HUES64 (cell line): Measurements from ENCODE around the gene SORD. TPM values are rescaled to one million over a fixed set of nuclear protein-coding genes. Genes with fewer than 3 reads are reported as not detected.
"Not testable (repeated sequence)": the region's sequence is repeated elsewhere in the genome, so short reads cannot be mapped to it uniquely, and the experiment has no call there.

ENCODE experiments used
- H3K27ac ChIP-seq: 2 replicates; pipeline ENCODE4 v1.7.0; 2013; ENCODE audit warnings: low read depth, low read length, inconsistent platforms
- H3K27me3 ChIP-seq: 2 replicates; pipeline ENCODE4 v1.6.1; 2013; ENCODE audit warnings: mild to moderate bottlenecking, low read length; ENCODE audit not compliant: insufficient read depth
- H3K36me3 ChIP-seq: 2 replicates; pipeline ENCODE4 v1.6.1; 2013; ENCODE audit warnings: mild to moderate bottlenecking, low read length; ENCODE audit not compliant: insufficient read depth
- H3K4me1 ChIP-seq: 2 replicates; pipeline ENCODE4 v1.6.1; 2013; ENCODE audit warnings: mild to moderate bottlenecking, low read length, moderate library complexity; ENCODE audit not compliant: insufficient read depth
- H3K4me3 ChIP-seq: 2 replicates; pipeline ENCODE4 v1.5.1; 2013; ENCODE audit warnings: mild to moderate bottlenecking, low read length, moderate library complexity
- H3K9ac ChIP-seq: 2 replicates; pipeline ENCODE4 v1.6.1; 2013; ENCODE audit warnings: mild to moderate bottlenecking, low read depth, low read length
- H3K9me3 ChIP-seq: 2 replicates; pipeline ENCODE4 v1.6.1; 2013; ENCODE audit warnings: low read depth, low read length; ENCODE audit not compliant: insufficient read depth
- WGBS: fragments of 150-250, 120-280 bp; methylation state at CpG from one replicate; pipeline ENCODE4 v1.1.7; 2013; ENCODE audit warnings: missing lambda C conversion rate; 5-methylcytosine and 5-hydroxymethylcytosine counted together
- polyA plus RNA-seq, 2 experiments: library from polyadenylated mRNA; stranded (reverse); fragments of 50-300 nt; gene quantifications; one replicate each; pipeline ENCODE4 v1.2.3, GENCODE V29; 2013

Gene SORD
- polyA plus RNA-seq (2013, experiment 1 of 2) = 48.1 TPM
- 41.2 TPM for polyA plus RNA-seq (2013, experiment 2 of 2)

DNA sequence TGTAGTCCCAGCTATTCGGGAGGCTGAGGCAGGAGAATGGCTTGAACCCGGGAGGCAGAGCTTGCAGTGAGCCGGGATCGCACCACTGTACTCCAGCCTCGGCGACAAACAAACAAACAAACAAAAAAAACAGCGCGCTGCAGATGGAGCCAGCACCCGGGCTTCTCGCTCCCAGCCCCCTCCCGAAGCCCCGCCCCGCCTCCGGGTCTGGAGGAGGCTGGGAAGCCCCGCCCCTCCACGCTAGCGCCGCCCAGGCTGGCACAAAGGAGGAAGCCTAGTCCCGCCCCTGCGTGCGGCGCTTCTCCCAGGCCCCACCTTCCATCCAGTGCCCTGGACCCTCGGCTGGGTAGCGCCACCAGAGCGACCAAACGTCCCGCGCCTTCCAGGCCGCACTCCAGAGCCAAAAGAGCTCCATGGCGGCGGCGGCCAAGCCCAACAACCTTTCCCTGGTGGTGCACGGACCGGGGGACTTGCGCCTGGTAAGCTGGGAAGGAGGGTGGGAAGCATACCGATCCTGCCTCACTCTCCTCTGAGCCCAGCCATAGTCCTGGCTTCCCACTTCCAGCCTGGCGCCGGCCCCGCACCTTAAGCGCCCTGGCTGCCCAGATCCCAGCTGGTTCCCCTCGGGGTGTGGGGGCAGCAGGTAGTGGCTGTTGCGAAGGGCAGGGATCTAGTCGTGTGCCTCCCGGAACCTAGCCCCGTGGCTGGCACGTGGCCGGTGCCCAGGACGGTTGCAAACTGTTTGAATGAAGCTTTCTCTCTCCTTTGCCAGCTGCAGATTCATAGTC lies at the start of gene SORD:
SORD (plus strand) TSS at position 325 of the 788 bp plus-strand sequence; CDS start at position 414, 89 bp downstream.
- peaks cover 13% of the 10 kb centered on the region; the same call in 1 of the 2 replicates for H3K36me3 ChIP-seq
- peaks cover 2% of the 10 kb centered on the region; the same call in 1 of the 2 replicates for H3K27me3 ChIP-seq
- H3K9ac ChIP-seq = peak within 1 kb of the TSS; percentile 90
- H3K9me3 ChIP-seq = no peaks in the 10 kb centered on the region
- peak within 1 kb of the TSS; percentile 84 for H3K4me3 ChIP-seq
- WGBS = under 1% methylated on average over 48 of the region's 48 CpGs
- H3K4me1 ChIP-seq = peaks cover 7% of the 10 kb centered on the region; the same call in 1 of the 2 replicates
- H3K27ac ChIP-seq = peak within 1 kb of the TSS; percentile 64

DNA sequence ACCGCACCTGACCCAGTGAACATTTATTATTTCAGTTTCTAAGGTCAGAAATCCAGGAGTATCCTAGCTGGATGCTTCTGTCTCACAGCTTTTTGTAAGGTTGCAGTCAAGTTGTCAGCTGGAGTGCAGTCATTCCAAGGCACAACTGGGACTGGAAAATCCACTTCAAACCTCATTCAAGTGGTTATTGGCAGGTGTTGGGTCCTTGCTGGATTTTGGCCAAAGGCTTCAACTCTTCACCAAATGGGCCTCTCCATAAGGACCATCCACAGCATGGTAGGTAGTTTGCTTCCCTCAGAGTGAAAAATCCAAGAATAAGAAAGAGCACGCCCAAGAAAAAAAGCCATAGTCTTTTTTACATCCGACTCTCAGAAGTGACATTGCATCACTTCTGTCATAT lies 46.8 kb upstream of the SORD start:
- not testable (repeated sequence) for H3K9me3 ChIP-seq, H3K27me3 ChIP-seq, H3K36me3 ChIP-seq, H3K4me1 ChIP-seq, H3K9ac ChIP-seq, H3K4me3 ChIP-seq, H3K27ac ChIP-seq
- 90% methylated on average over 3 of the region's 3 CpGs for WGBS

DNA sequence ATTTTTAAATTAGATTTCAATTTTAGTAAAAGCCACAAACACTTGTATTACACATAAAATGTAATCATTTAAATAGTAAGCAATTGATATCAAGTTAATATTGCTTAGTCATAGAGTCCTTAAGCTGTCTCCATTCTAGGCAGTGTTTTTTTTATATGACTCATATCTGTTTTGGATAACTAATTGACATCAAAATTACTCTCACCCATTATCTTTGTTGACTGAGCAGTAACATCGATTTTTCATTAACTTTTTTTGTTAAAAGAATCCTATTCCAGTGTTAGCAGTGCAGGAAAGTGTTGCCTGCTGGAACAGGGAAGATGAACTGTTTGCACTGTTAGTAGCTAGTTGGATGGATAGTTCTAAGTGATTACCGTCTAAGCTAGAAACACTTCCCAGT lies 45.2 kb upstream of the SORD start:
- not testable (repeated sequence) for H3K9ac ChIP-seq
- 88% methylated on average over 1 of the region's 2 CpGs for WGBS

DNA sequence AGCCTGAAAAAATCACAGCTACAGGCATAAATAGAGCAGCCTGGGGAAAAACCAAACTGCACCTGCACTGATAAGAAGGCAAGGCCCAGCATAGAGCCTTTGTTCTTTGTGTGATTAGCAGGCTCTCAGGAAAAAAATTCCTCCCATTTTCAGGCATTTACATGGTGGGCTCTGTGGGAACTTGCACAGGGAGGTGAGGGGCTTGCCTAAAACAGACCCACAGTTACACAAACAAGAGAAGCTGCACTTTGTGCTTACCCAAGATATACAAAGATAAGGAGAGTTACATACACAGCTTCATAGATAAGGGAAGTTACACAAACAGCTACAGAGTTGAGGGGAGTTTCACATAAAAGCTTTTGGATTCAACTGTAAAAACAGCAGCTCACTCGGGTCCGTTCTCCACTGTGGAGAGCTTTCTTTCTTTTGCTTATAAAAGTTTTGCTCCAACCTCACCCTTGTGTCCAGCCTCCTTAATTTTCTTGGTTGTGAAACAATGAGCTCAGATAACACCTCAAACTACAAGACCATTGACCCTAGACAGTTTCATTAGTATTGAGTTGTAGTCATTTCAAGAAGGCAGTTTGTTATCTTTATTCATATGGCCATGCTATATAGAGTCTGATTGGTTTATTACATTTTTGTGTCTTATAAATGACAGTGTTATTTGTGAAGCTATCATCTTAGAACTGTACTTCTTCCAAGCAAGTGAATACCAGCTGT lies 43.2 kb upstream of the SORD start:
- H3K4me1 ChIP-seq, H3K27me3 ChIP-seq, H3K9ac ChIP-seq, H3K9me3 ChIP-seq, H3K36me3 ChIP-seq, H3K27ac ChIP-seq, H3K4me3 ChIP-seq: not testable (repeated sequence)
- 100% methylated on average over 2 of the region's 2 CpGs for WGBS

More for the DNA sequence above, 45.2 kb upstream of the SORD start:
- H3K27me3 ChIP-seq, H3K27ac ChIP-seq, H3K9me3 ChIP-seq, H3K36me3 ChIP-seq, H3K4me1 ChIP-seq, H3K4me3 ChIP-seq: not testable (repeated sequence)

DNA sequence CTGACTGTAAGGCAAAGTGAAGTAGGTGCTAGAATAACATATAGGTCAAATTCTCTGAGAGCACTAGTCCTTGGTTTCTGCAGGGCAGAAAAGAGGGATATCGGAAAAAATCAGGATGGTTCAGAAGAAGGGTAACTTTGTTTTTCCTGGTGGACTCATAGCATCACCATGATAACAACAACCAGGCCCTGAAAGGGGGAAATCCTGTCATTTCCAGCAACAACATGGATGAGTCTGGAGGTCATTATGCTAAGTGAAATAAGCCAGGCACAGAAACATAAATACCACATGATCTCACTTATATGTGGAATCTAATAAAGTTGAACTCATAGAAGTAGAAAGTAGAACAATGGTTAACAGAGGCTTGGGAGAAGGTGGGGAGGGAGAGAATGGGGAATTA lies 38.9 kb upstream of the SORD start:
- H3K4me1 ChIP-seq, H3K9me3 ChIP-seq, H3K9ac ChIP-seq, H3K27me3 ChIP-seq, H3K4me3 ChIP-seq, H3K36me3 ChIP-seq, H3K27ac ChIP-seq: not testable (repeated sequence)
- WGBS = 95% methylated on average over 1 of the region's 1 CpG

DNA sequence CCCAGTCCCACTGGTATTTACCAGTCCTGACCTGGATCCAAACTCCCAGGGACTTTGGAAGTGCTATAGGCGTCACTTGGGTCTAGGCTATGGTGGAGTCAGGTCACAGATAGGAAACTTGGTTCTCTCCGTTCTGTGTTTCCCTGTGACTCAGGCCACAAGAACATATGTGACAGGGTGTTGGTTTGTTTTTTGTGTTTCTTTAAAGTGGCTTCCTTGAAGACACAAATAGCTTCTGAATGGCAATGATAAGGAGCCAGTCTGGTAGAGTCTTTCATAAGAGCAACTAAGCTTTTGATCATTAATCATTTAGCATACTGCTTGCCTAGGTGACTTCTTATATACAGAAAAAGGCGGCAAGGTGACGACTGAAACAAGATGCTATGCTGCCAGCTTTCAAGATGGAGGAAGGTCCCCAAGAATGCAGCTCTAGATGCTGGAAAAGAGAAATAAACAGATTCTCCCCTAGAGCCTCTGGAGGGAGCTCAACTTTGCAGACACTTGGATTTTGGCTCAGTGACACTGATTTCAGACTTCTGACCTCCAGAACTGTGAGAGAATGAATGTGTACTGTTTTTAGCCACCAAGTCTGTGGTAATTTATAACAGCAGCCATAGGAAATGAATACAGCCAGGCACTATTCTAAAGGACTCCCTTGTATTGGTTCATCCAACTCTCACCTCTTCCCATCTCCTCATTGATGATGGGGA lies 36.5 kb upstream of the SORD start:
- not testable (repeated sequence) for H3K36me3 ChIP-seq, H3K4me1 ChIP-seq, H3K9ac ChIP-seq, H3K4me3 ChIP-seq, H3K9me3 ChIP-seq, H3K27me3 ChIP-seq, H3K27ac ChIP-seq
- WGBS = 92% methylated on average over 4 of the region's 4 CpGs

DNA sequence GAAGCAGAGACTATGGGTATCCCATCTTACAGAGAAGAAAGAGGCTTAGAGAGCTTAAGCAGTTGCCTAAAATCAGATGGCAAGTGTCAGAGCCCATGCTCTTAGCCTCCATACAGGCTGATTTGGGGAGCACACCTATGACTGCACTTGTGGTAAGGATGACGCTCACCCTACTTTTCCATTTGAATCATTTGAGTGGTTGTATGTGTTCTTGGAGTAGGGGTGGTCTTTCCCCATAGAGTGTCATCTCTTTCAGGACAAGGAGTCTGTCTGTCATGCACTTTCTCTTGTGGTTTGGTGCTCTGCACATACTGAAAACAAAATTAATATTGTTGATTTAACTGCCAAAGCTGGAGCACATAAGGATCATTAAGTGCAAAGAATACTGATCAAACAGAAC lies 35.3 kb upstream of the SORD start:
- not testable (repeated sequence) for H3K27me3 ChIP-seq, H3K27ac ChIP-seq, H3K36me3 ChIP-seq, H3K4me1 ChIP-seq, H3K9me3 ChIP-seq, H3K9ac ChIP-seq, H3K4me3 ChIP-seq
- 88% methylated on average over 1 of the region's 1 CpG for WGBS

DNA sequence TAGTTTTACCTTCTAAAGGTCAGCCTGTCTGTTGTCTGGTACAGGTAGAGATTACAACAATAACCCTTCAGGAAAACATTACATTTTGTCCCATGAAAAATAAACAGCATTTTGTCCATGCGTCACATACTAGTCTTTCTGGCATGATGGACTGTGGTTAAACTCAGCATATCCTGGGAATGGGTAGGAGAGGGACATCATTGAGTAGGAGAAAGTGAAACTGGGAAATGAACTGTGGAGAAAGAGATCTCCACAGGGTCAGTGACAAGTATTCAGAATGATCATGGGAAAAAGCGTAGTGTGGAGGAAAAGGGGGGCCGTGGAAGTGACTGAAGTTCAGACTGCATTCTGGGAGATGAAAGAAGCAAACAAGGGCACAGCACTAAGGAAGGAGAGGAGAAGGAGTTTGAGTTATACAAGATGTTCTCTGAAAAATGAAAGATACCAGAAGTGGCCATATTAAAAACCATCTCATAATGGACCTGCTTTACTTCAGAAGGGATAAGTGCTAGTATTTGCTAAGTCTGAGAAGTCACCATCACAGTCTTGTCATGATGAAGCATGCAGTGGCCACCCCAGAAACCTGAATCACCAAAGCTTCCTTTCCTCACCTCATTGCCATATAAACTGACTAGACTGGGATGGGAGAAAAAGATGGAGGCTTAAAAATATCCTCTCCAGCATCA lies 34.7 kb upstream of the SORD start:
- H3K36me3 ChIP-seq, H3K27ac ChIP-seq, H3K27me3 ChIP-seq, H3K9me3 ChIP-seq, H3K4me1 ChIP-seq, H3K9ac ChIP-seq, H3K4me3 ChIP-seq: not testable (repeated sequence)
- 100% methylated on average over 1 of the region's 3 CpGs for WGBS

DNA sequence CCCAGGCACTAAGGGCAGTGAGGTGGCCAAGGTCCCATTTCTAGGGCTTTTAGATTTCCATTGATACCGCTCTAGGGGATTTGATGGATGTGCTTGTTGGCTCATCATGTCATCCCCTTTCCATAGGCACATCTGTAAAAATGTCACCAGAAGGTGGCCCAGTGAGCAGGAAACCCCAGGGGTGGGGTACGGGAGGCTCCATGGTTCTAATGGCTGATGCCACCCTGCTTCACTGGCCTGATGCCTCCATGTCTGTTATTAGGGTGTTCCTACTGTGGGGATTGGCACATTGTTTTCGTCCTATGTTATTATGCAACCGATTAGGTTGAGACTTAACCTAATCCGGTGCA lies 34.1 kb upstream of the SORD start:
- 89% methylated on average over 1 of the region's 5 CpGs for WGBS
- H3K4me1 ChIP-seq, H3K4me3 ChIP-seq, H3K36me3 ChIP-seq, H3K9me3 ChIP-seq, H3K27ac ChIP-seq, H3K27me3 ChIP-seq, H3K9ac ChIP-seq: not testable (repeated sequence)

DNA sequence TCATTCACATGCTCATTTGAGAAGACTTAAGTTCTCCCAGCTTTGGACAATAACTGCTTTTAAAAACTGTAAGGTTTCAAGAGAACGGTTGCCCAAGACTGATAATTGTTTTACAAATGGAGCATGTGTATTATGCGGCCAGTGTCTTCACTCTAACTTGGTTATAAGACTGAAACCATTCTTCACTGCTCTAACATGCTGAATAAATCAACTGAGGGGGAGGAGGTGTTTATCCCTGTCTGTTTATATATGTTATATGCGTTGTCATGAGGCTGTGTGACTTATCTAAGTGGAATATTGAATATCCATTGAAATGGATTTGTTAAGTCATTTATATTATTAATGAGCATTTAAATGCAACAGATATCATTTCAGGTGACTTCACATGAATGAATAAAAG lies 25.4 kb upstream of the SORD start:
- H3K9me3 ChIP-seq, H3K36me3 ChIP-seq, H3K4me3 ChIP-seq, H3K4me1 ChIP-seq, H3K27me3 ChIP-seq, H3K9ac ChIP-seq, H3K27ac ChIP-seq: not testable (repeated sequence)
- WGBS = 80% methylated on average over 2 of the region's 3 CpGs

DNA sequence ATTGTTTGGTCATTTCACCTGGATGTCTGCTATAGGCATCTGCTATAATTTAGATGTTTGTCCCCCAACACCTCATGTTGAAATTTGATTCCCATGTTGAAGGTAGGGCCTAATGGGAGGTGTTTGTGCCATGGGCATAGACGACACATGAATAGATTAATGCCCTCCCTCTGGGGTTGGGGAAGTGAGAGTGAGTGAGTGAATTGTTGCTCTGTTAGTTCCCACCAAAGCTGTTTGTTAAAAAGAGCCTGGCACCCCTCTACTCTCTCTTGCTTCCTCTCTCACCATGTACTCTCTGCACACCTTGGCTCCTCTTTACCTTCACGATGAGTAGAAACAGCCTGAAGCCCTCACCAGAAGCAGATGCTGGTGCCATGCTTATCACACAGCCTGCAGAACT lies 23.9 kb upstream of the SORD start:
- Histone ChIP-seq H3K9me3 (no peaks in the 10 kb centered on the region), H3K36me3 (no peaks in the 10 kb centered on the region), H3K9ac (no peak overlapping the region), H3K27me3 (no peaks in the 10 kb centered on the region), H3K27ac (no peak overlapping the region), H3K4me1 (no peaks in the 10 kb centered on the region), H3K4me3 (no peak overlapping the region)
- 92% methylated on average over 2 of the region's 2 CpGs for WGBS
